ENCODE results near the gene MYL10. TPM values are rescaled to one million over a fixed set of nuclear protein-coding genes. Genes with fewer than 3 reads are reported as not detected.

Gene MYL10
- polyA plus RNA-seq, 1 of the 3 experiments (the other 2 are of a cell fraction) = not detected

GRCh38 chr7:101575721-101576120, 53.4 kb downstream of the MYL10 start:
- H3K9ac ChIP-seq = no peak overlapping the region
- CTCF ChIA-PET = interaction anchor here (0.6 to 1.1 kb wide), 2 partner anchors 32 to 413 kb away, joined by 3 to 4 read pairs; no protein-coding TSS in a partner anchor
- no peaks in the 10 kb centered on the region for H3K79me2 ChIP-seq (ENCODE audit: insufficient read depth)
- no peak overlapping the region for H2AFZ ChIP-seq (ENCODE audit: low read depth)
- H3K36me3 ChIP-seq (replicated peaks in 1 of 2; ENCODE audit: control insufficient read depth in 1 of 2, insufficient read depth in 2 of 2, low read length in 1 of 2) = no peaks in the 10 kb centered on the region
- H3K9me2 ChIP-seq = no peaks in the 10 kb centered on the region
- no peak overlapping the region for H3K4me2 ChIP-seq
- H3K4me3 ChIP-seq (ENCODE audit: low read depth in 2 of 2, low read length in 1 of 2) = no peak overlapping the region
- no peak overlapping the region for H3K27ac ChIP-seq (ENCODE audit: low read depth in 2 of 2, low read length in 1 of 2)
- no peaks in the 10 kb centered on the region for H4K20me1 ChIP-seq (ENCODE audit: insufficient read depth)
- peaks cover 7% of the 10 kb centered on the region; the same call in 1 of the 2 replicates for H3K27me3 ChIP-seq (ENCODE audit: insufficient read depth)
- no peaks in the 10 kb centered on the region for H3F3A ChIP-seq (replicated peaks; ENCODE audit: insufficient read depth)
- POLR2A ChIA-PET = no interaction called here
- no peak for TF ChIP-seq GATA2 (CRISPR knock-in tag; IDR thresholded peaks at IDR 0.05)
- no peak for TF ChIP-seq ELF1 (IDR thresholded peaks at IDR 0.05)
- no peak for TF ChIP-seq CTCF (IDR thresholded peaks at IDR 0.05)
- TF ChIP-seq, protein P1, sequence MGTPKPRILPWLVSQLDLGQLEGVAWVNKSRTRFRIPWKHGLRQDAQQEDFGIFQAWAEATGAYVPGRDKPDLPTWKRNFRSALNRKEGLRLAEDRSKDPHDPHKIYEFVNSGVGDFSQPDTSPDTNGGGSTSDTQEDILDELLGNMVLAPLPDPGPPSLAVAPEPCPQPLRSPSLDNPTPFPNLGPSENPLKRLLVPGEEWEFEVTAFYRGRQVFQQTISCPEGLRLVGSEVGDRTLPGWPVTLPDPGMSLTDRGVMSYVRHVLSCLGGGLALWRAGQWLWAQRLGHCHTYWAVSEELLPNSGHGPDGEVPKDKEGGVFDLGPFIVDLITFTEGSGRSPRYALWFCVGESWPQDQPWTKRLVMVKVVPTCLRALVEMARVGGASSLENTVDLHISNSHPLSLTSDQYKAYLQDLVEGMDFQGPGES (IDR thresholded peaks at IDR 0.05; ENCODE audit: low read depth, low read length) = no peak
- TF ChIP-seq RCOR1 (IDR thresholded peaks at IDR 0.05; ENCODE audit: low read length) = no peak
- no peak for TF ChIP-seq FOXM1 (IDR thresholded peaks at IDR 0.05; ENCODE audit: low read depth)
- TF ChIP-seq TEAD4 (IDR thresholded peaks at IDR 0.05; ENCODE audit: borderline replicate concordance, insufficient read depth) = no peak
- no peak for TF ChIP-seq NFIC (IDR thresholded peaks at IDR 0.05; ENCODE audit: borderline replicate concordance)
- TF ChIP-seq GABPA (IDR thresholded peaks at IDR 0.05; ENCODE audit: low read depth) = no peak
- TF ChIP-seq CHD2 (IDR thresholded peaks at IDR 0.05; ENCODE audit: low read length, partially characterized antibody) = no peak
- TF ChIP-seq FOXJ3 (CRISPR knock-in tag; IDR thresholded peaks at IDR 0.05) = no peak
- no peak for TF ChIP-seq EP300 (IDR thresholded peaks at IDR 0.05; ENCODE audit: borderline replicate concordance in 1 of 2, low read depth in 1 of 2, low read length in 1 of 2)
- TF ChIP-seq TAF1 (IDR thresholded peaks at IDR 0.05; ENCODE audit: borderline replicate concordance, low read depth, low read length) = no peak
- no peak for TF ChIP-seq PBX3 (IDR thresholded peaks at IDR 0.05)
- no peak for TF ChIP-seq YY1 (IDR thresholded peaks at IDR 0.05; ENCODE audit: low read depth)
- no peak for TF ChIP-seq MXI1 (IDR thresholded peaks at IDR 0.05; ENCODE audit: low read depth, low read length)
- no peak for TF ChIP-seq ZBTB33 (IDR thresholded peaks at IDR 0.05; ENCODE audit: borderline replicate concordance, low read depth)
- TF ChIP-seq SMC3 (IDR thresholded peaks at IDR 0.05; ENCODE audit: low read depth, low read length) = no peak
- TF ChIP-seq EZH2phosphoT487 (IDR thresholded peaks at IDR 0.05; ENCODE audit: borderline replicate concordance, low read depth) = no peak
- H3K4me1 ChIP-seq (ENCODE audit: control insufficient read depth in 1 of 2, insufficient read depth in 2 of 2, low read depth in 1 of 2, low read length in 1 of 2) = no peaks in the 10 kb centered on the region
- DNase-seq = no peak
- peaks cover 6% of the 10 kb centered on the region; the same call in 1 of the 2 replicates for H3K9me3 ChIP-seq
